ENCODE measurements around the gene RGS16. TPM values are rescaled to one million over a fixed set of nuclear protein-coding genes. Genes with fewer than 3 reads are reported as not detected.

RGS16 gene
- total and polyA plus RNA-seq, 2 of the 13 experiments (the other 11 are each of a cell fraction or from before 2014, with no cell fraction given): not detected

GRCh38 chr1:182634306-182635072 lies 30.3 kb upstream of the RGS16 start:
- Histone ChIP-seq H3K9ac (ENCODE audit: insufficient read depth, low read depth, low read length) (no peak overlapping the region), H4K20me1 (ENCODE audit: insufficient read depth, low read length) (no peaks in the 10 kb centered on the region), H3K79me2 (ENCODE audit: insufficient read depth, low read length) (no peaks in the 10 kb centered on the region), H3K36me3 (replicated peaks in 1 of 2; ENCODE audit: control insufficient read depth in 1 of 2, insufficient read depth in 2 of 2, low read length in 2 of 2) (no peaks in the 10 kb centered on the region), H3K27me3 (ENCODE audit: control insufficient read depth in 1 of 2, insufficient read depth in 2 of 2, low read length in 2 of 2) (peaks cover 0 to 8% of the 10 kb centered on the region in 2 experiments; a peak in 1 of 5 replicates), H3K4me1 (ENCODE audit: insufficient read depth, low read length) (no peaks in the 10 kb centered on the region), H3K9me3 (ENCODE audit: low read length) (no peaks in the 10 kb centered on the region), H2AFZ (ENCODE audit: low read length) (no peak overlapping the region), H3K4me2 (ENCODE audit: low read depth, low read length) (no peak overlapping the region), H3K27ac (ENCODE audit: extremely low read length, insufficient read depth, low read length) (no peak overlapping the region), H3K4me3 (replicated peaks in 1 of 3; ENCODE audit: insufficient read depth in 1 of 3, low read depth in 2 of 3, low read length in 3 of 3) (no peak overlapping the region)
- CTCF ChIA-PET (ENCODE audit: low intra/inter-chr PET ratio, low total read pairs): no interaction called here
- WGBS (ENCODE audit: low lambda C conversion rate): 33% methylated on average over 8 of the region's 9 CpGs
- DNase-seq (ENCODE audit: low spot score) (no peak), ATAC-seq (no peak), FAIRE-seq (no peak)
- TF ChIP-seq ZFAT (CRISPR knock-in tag; conservative IDR thresholded peaks at IDR 0.05) (no peak), ZNF574 (CRISPR knock-in tag; IDR thresholded peaks at IDR 0.05) (no peak), NFKB2 (CRISPR knock-in tag; IDR thresholded peaks at IDR 0.05; ENCODE audit: borderline replicate concordance) (no peak), BRF2 (CRISPR knock-in tag; IDR thresholded peaks at IDR 0.05) (no peak), ZNF101 (CRISPR knock-in tag; IDR thresholded peaks at IDR 0.05; ENCODE audit: borderline replicate concordance, low read depth) (no peak), ZNF576 (CRISPR knock-in tag; IDR thresholded peaks at IDR 0.05) (no peak), SUZ12 (IDR thresholded peaks at IDR 0.05; ENCODE audit: low read depth, low read length) (no peak), ZNF180 (CRISPR knock-in tag; IDR thresholded peaks at IDR 0.05; ENCODE audit: borderline replicate concordance, low read depth) (no peak), SOX5 (CRISPR knock-in tag; IDR thresholded peaks at IDR 0.05; ENCODE audit: borderline replicate concordance) (no peak), ZBTB7A (CRISPR knock-in tag; IDR thresholded peaks at IDR 0.05) (no peak), REL (CRISPR knock-in tag; conservative IDR thresholded peaks at IDR 0.05) (no peak), STAT5B (CRISPR knock-in tag; IDR thresholded peaks at IDR 0.05) (no peak), EP300 (IDR thresholded peaks at IDR 0.05; ENCODE audit: low read depth in 2 of 2, low read length in 2 of 2) (no peak), EP300 (CRISPR knock-in tag; IDR thresholded peaks at IDR 0.05; ENCODE audit: borderline replicate concordance) (no peak), MTERF4 (CRISPR knock-in tag; IDR thresholded peaks at IDR 0.05) (no peak), ZBTB3 (CRISPR knock-in tag; IDR thresholded peaks at IDR 0.05; ENCODE audit: borderline replicate concordance, low read depth) (no peak), NR2F6 (IDR thresholded peaks at IDR 0.05) (no peak), NR2F6 (CRISPR knock-in tag; IDR thresholded peaks at IDR 0.05) (no peak), RFX3 (CRISPR knock-in tag; IDR thresholded peaks at IDR 0.05) (no peak), NR2F1 (CRISPR knock-in tag; IDR thresholded peaks at IDR 0.05) (no peak)
- no TSS peak for BruUV-seq (replicated peaks)
- POLR2A ChIA-PET: no interaction called here
- intact Hi-C loops (cut with micrococcal nuclease; ENCODE audit: unreplicated experiment): loop anchor here (10.0 kb wide), 1 partner anchor 1470 kb away; no protein-coding TSS in a partner anchor
- in situ Hi-C loops (cut with HindIII; ENCODE audit: extremely low pct_ligation_motif_present, low pct_unique_long_range_greater_than_20kb): no loop called here
